IMR-90 (cell line): ENCODE measurements around the gene SLC9A5.

Source experiments
- BHLHE40 ChIP-seq: fragments of 150-350 bp; IDR thresholded peaks from 2 replicates; pipeline ENCODE4 v1.6.1; 2016; ENCODE audit warnings: mild to moderate bottlenecking, low read depth, low read length
- CHD1 ChIP-seq: IDR thresholded peaks from 2 replicates; pipeline ENCODE4 v1.6.1; 2012; ENCODE audit warnings: low read depth, low read length, improper control_type of control experiment
- CTCF ChIP-seq: conservative IDR thresholded peaks from 2 replicates; pipeline ENCODE4 v1.5.1; 2012; ENCODE audit warnings: mild to moderate bottlenecking, low read depth, low read length, improper control_type of control experiment
- FOS ChIP-seq: fragments of 150-350 bp; IDR thresholded peaks from 2 replicates; pipeline ENCODE4 v1.6.1; 2016; ENCODE audit warnings: low read depth, low read length
- MAFK ChIP-seq: IDR thresholded peaks from 2 replicates; pipeline ENCODE4 v1.6.1; 2012; ENCODE audit warnings: low read depth, low read length, improper control_type of control experiment
- MAZ ChIP-seq: IDR thresholded peaks from 2 replicates; pipeline ENCODE4 v1.6.1; 2012; ENCODE audit warnings: low read depth, mild to moderate bottlenecking, low read length, improper control_type of control experiment, moderate library complexity, borderline replicate concordance
- POLR2A ChIP-seq: IDR thresholded peaks from 2 replicates; pipeline ENCODE4 v1.6.1; 2012; ENCODE audit warnings: mild to moderate bottlenecking, low read depth, low read length

GRCh38 chr16:67284699-67285646, 36.2 kb downstream of the SLC9A5 start:
- TF ChIP-seq POLR2A (no peak), CTCF (peak; percentile 45), BHLHE40 (no peak), FOS (no peak), MAFK (no peak), CHD1 (no peak), MAZ (no peak)
